Measurements from ENCODE around the gene PRKCH. TPM values are rescaled to one million over a fixed set of nuclear protein-coding genes. Genes with fewer than 3 reads are reported as not detected.

PRKCH gene
- total RNA-seq, 2 experiments from 2014 or later: 193 to 194 TPM

DNA sequence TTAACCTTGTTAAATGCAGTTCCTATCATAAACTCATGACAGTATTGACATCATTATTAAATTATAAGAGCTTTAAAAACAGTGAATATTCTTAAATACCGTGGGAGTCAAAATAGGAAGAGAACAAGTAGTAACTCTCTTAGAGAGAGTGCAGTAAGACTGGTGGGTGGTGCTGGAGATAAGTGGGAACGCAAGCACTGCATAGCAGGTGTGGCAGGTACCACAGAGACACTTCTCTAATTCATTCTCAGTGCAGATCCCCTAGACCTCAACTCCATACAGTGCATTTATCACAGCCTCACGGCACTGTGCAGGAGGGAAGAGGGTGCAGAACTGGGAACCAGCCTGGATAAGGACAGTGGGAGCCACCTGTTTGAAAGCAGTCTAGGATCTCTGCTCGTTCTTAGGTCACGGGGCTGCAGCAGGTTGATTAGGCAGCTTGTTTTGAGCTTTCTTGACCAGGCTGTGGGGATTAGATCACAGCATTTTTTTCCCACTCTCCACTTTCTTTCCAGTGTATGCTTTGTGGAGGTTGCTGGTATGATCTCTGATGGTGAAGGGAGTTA lies 165.6 kb downstream of the PRKCH start:
- H3K4me1 Mint-ChIP-seq (ENCODE audit: low read depth): peaks cover 71% of the 10 kb centered on the region
- no peaks in the 10 kb centered on the region for H3K9me3 Mint-ChIP-seq
- no peak overlapping the region for H3K4me3 Mint-ChIP-seq
- H3K27me3 Mint-ChIP-seq: no peaks in the 10 kb centered on the region
- peak overlapping the region; percentile 39 for H3K27ac Mint-ChIP-seq
- no peak for DNase-seq
- intact Hi-C loops (cut with micrococcal nuclease): no loop called here
- no peak for ATAC-seq
- TF ChIP-seq, protein P1, sequence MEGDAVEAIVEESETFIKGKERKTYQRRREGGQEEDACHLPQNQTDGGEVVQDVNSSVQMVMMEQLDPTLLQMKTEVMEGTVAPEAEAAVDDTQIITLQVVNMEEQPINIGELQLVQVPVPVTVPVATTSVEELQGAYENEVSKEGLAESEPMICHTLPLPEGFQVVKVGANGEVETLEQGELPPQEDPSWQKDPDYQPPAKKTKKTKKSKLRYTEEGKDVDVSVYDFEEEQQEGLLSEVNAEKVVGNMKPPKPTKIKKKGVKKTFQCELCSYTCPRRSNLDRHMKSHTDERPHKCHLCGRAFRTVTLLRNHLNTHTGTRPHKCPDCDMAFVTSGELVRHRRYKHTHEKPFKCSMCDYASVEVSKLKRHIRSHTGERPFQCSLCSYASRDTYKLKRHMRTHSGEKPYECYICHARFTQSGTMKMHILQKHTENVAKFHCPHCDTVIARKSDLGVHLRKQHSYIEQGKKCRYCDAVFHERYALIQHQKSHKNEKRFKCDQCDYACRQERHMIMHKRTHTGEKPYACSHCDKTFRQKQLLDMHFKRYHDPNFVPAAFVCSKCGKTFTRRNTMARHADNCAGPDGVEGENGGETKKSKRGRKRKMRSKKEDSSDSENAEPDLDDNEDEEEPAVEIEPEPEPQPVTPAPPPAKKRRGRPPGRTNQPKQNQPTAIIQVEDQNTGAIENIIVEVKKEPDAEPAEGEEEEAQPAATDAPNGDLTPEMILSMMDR (IDR thresholded peaks at IDR 0.05): no peak
- POLR2A ChIA-PET: interaction anchor here (1.1 kb wide), 1 partner anchor 10 kb away, joined by 3 read pairs; no protein-coding TSS in a partner anchor
- H3K36me3 Mint-ChIP-seq (ENCODE audit: low read depth): peaks cover 67% of the 10 kb centered on the region
- CTCF ChIA-PET: interaction anchor here (0.8 kb wide), 1 partner anchor 24 kb away, joined by 4 read pairs; no protein-coding TSS in a partner anchor

DNA sequence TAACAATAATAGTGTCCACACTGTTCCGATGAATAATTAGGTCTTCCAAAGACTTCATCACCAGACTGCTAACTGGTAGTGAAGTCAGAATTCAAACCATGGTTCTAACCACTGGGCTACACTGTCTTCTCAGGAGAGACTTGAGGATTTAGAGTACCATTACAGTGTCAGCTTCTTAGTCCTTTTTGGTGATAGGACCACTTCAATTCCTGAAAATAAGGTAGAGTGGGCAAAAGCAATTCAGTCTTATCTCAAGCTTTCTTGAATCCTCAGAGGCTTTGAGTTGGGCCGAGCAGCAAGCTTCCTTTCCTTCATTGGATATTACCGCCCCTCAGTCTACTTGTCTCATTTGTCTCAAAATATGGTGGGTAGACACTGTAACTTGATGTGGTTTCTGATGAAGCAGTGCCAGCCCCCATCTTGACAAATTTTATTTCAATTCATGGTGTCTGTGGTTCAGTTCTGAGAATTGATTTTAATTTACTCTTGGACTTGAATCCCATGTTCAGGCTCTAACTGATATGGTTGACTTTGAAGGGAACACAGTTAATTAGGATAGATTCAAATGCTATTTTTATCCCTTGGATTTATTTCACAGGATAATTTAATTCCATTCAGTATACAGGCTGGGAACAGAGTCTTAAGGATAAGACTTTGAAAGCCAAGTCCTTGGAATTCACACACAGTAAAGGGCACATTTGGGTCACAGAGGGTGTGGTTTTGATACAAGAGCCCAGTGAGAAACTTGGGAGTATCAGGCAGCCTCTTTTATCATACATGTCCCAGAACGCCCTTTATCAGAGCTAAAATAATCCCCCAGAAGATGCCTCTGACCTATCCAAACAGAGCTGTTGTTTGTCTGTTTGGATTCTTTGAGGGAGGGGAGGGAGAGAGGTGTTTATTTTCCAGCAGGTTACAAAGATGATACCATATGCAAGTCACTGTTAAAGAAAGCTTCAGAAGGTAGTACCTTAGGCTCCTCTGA lies 167.3 kb downstream of the PRKCH start:
- CTCF ChIA-PET: interaction anchor here (0.7 kb wide), 1 partner anchor 13 kb away, joined by 3 read pairs; no protein-coding TSS in a partner anchor
- Mint-ChIP-seq H3K36me3 (ENCODE audit: low read depth) (peaks cover 54% of the 10 kb centered on the region), H3K4me1 (ENCODE audit: low read depth) (peaks cover 58% of the 10 kb centered on the region), H3K27ac (peak overlapping the region; percentile 60), H3K27me3 (no peaks in the 10 kb centered on the region), H3K4me3 (no peak overlapping the region), H3K9me3 (no peaks in the 10 kb centered on the region)
- POLR2A ChIA-PET: interaction anchor here (0.7 to 0.9 kb wide), 2 partner anchors 10 to 14 kb away, joined by 3 to 5 read pairs; no protein-coding TSS in a partner anchor
- peak; percentile 52 for ATAC-seq
- intact Hi-C loops (cut with micrococcal nuclease): no loop called here
- TF ChIP-seq, protein P1 (IDR thresholded peaks at IDR 0.05): no peak
- DNase-seq: peak; percentile 17

DNA sequence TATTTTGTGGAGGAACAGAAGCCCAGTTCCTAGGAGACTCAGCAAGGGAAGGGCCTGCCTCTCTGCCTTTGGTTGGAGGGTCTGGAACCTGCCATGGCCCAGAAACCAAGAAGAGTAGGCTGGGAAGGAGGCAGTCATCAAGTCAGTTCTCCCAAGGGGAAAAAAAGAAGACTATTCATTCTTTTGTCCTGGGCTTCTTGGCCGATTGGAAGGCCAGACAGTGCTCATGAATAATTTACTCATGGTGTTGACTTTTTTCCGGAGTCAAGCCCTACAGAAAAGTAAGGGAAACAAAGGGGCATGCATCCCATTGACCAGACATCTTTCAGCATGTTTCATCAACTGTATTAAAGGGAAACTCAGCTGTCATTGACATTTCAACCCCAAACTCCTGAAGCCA lies 168.1 kb downstream of the PRKCH start:
- intact Hi-C loops (cut with micrococcal nuclease): no loop called here

DNA sequence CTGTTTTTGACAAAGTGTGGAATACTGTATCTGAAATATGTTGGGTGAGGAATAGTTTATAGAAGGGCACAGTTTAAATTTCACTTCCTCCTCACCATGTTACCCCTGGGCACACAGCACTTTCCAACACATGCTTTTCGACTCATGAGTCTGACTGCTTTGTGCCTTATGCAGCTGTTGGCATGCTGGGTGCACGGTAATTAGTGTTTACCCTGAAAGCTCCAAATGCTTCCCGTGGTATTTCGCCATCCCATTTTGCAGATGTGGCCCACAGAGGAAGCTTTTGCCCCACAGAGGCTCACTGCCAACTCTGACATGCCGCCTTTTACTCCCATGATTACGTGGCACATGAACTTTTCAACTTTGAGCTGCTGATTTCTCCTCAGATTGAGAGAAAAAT lies 168.6 kb downstream of the PRKCH start:
- no peaks in the 10 kb centered on the region for H3K27me3 Mint-ChIP-seq
- intact Hi-C loops (cut with micrococcal nuclease): no loop called here
- DNase-seq (no peak), ATAC-seq (no peak)
- TF ChIP-seq, protein P1 (IDR thresholded peaks at IDR 0.05): no peak
- H3K4me3 Mint-ChIP-seq: no peak overlapping the region
- CTCF ChIA-PET: interaction anchor here (1.1 to 1.2 kb wide), 2 partner anchors 13 to 15 kb away, joined by 3 to 5 read pairs; no protein-coding TSS in a partner anchor
- H3K36me3 Mint-ChIP-seq (ENCODE audit: low read depth): peaks cover 55% of the 10 kb centered on the region
- H3K4me1 Mint-ChIP-seq (ENCODE audit: low read depth): peaks cover 56% of the 10 kb centered on the region
- peak overlapping the region; percentile 68 for H3K27ac Mint-ChIP-seq
- H3K9me3 Mint-ChIP-seq: no peaks in the 10 kb centered on the region
- POLR2A ChIA-PET: interaction anchor here (0.9 to 3.5 kb wide), 3 partner anchors 11 to 13 kb away, joined by 3 to 15 read pairs (median 12); no protein-coding TSS in a partner anchor

More for the DNA sequence above, 168.1 kb downstream of the PRKCH start:
- Mint-ChIP-seq H3K27me3 (no peaks in the 10 kb centered on the region), H3K9me3 (no peaks in the 10 kb centered on the region), H3K4me3 (no peak overlapping the region), H3K36me3 (ENCODE audit: low read depth) (peaks cover 53% of the 10 kb centered on the region), H3K27ac (peak overlapping the region; percentile 68), H3K4me1 (ENCODE audit: low read depth) (peaks cover 54% of the 10 kb centered on the region)
- TF ChIP-seq, protein P1 (IDR thresholded peaks at IDR 0.05): no peak
- DNase-seq (no peak), ATAC-seq (no peak)
- CTCF ChIA-PET: interaction anchor here (1.1 to 1.2 kb wide), 2 partner anchors 13 to 14 kb away, joined by 3 to 5 read pairs; no protein-coding TSS in a partner anchor
- POLR2A ChIA-PET: interaction anchor here (3.5 kb wide), 1 partner anchor 10 kb away, joined by 15 read pairs; no protein-coding TSS in a partner anchor

Measured in activated CD8-positive, alpha-beta T cell treated with anti-CD3 and anti-CD28 coated beads for 36 hours (primary cell).